HepG2 (cell line): Measurements from ENCODE around the gene ZNF428. TPM values are rescaled to one million over a fixed set of nuclear protein-coding genes. Genes with fewer than 3 reads are reported as not detected.

Experiments
- ATAC-seq: fragments of 200-7000 bp; cut with Tn5 transposase; 3 replicates; pipeline ENCODE4 v1.9.1; 2020; ENCODE audit warnings: mild to moderate bottlenecking, moderate library complexity
- BruUV-seq: library from RNA; stranded (reverse); fragments of 400-500 nt; replicated peaks from 2 replicates; lab custom pipeline; 2021; lab: Mats Ljungman, UMichigan
- CTCF ChIA-PET: fragments of 300-600 bp; formaldehyde crosslinking; extraction: SDS; loops from one replicate; lab custom pipeline; 2021; ENCODE audit warnings: low total read pairs, inconsistent platforms, low intra/inter-chr PET ratio; lab: Yijun Ruan, JAX
- POLR2A ChIA-PET: fragments of 350-600 bp; sonication (Branson Sonifier 250); formaldehyde crosslinking; loops from one replicate; lab custom pipeline; 2020; ENCODE audit warnings: antibody characterized with exemption, inconsistent platforms; lab: Yijun Ruan, JAX
- DNase-seq: peaks from one replicate; pipeline ENCODE4 v3.0.0-alpha.2; 2015; ENCODE audit warnings: low spot score
- FAIRE-seq: peaks from 3 replicates; lab custom pipeline; 2011; peaks lifted over from hg19 to GRCh38; lab: Jason Lieb, UNC
- H2AFZ ChIP-seq: one replicate; pipeline ENCODE4 v1.6.1; 2011; ENCODE audit warnings: low read length, inconsistent platforms
- H3K27ac ChIP-seq: fragments of 300-600 bp; 3 replicates; pipeline ENCODE4 v1.8.0; 2011; ENCODE audit warnings: mixed run types, mild to moderate bottlenecking, mixed read lengths, low read length, inconsistent platforms; ENCODE audit not compliant: insufficient read depth; ENCODE audit errors: extremely low read length
- H3K27me3 ChIP-seq, 2 experiments: fragments of 200-600 bp in 1 of 2; 2 replicates in 1 of 2; 3 replicates in 1 of 2; pipeline versions ENCODE4 v1.6.0 to v1.8.0; 2011; ENCODE audit warnings: low read length in 2 of 2, mild to moderate bottlenecking in 2 of 2, moderate library complexity in 2 of 2, inconsistent platforms in 1 of 2; ENCODE audit not compliant: insufficient read depth in 2 of 2, control insufficient read depth in 1 of 2
- H3K36me3 ChIP-seq, 2 experiments: fragments of 200-600 bp in 1 of 2; replicated peaks in 1 of 2; 2 replicates in 1 of 2; 3 replicates in 1 of 2; pipeline versions ENCODE4 v1.5.1 to v1.8.0; 2011; ENCODE audit warnings: low read length in 2 of 2, inconsistent platforms in 1 of 2; ENCODE audit not compliant: insufficient read depth in 2 of 2, control insufficient read depth in 1 of 2
- H3K4me1 ChIP-seq: 2 replicates; pipeline ENCODE4 v1.5.1; 2012; ENCODE audit warnings: low read length, inconsistent platforms; ENCODE audit not compliant: insufficient read depth
- H3K4me2 ChIP-seq: 2 replicates; pipeline ENCODE4 v1.6.0; 2011; ENCODE audit warnings: low read depth, low read length, inconsistent platforms
- H3K4me3 ChIP-seq, 3 experiments: fragments of 200-600 bp in 1 of 3; sonication (generic), shearing (Covaris generic) in 1 of 3; replicated peaks in 1 of 3; 2 replicates each; pipeline ENCODE4 v1.5.1; 2011 to 2016; ENCODE audit warnings: low read length in 3 of 3, inconsistent platforms in 2 of 3, low read depth in 2 of 3, mild to moderate bottlenecking in 2 of 3, control low read depth in 1 of 3, mixed read lengths in 1 of 3; ENCODE audit not compliant: insufficient read depth in 1 of 3
- H3K79me2 ChIP-seq: one replicate; pipeline ENCODE4 v1.6.1; 2011; ENCODE audit warnings: low read length, inconsistent platforms; ENCODE audit not compliant: insufficient read depth
- H3K9ac ChIP-seq: 2 replicates; pipeline ENCODE4 v1.6.0; 2011; ENCODE audit warnings: mild to moderate bottlenecking, low read depth, low read length, inconsistent platforms; ENCODE audit not compliant: insufficient read depth
- H3K9me3 ChIP-seq: 2 replicates; pipeline ENCODE4 v1.5.1; 2012; ENCODE audit warnings: mild to moderate bottlenecking, low read length
- H4K20me1 ChIP-seq: 2 replicates; pipeline ENCODE4 v1.6.0; 2011; ENCODE audit warnings: inconsistent platforms, mild to moderate bottlenecking, low read length, moderate library complexity; ENCODE audit not compliant: insufficient read depth
- ZMYM3 ChIP-seq: sonication (generic); formaldehyde crosslinking; IDR thresholded peaks from 2 replicates; pipeline ENCODE4 v1.5.1; 2020; ENCODE audit warnings: mild to moderate bottlenecking, missing genetic modification reagents
- ZNF546 ChIP-seq: sonication (generic); formaldehyde crosslinking; conservative IDR thresholded peaks from 2 replicates; pipeline ENCODE4 v1.8.1; 2023; ENCODE audit warnings: mild to moderate bottlenecking, missing genetic modification reagents
- WGBS: methylation state at CpG from one replicate; pipeline ENCODE4 v1.1.6; 2017; ENCODE audit warnings: low lambda C conversion rate; 5-methylcytosine and 5-hydroxymethylcytosine counted together
- in situ Hi-C: cut with HindIII; loops from 2 replicates; pipeline ENCODE4 v1.10.0; 2017; ENCODE audit warnings: low pct_unique_long_range_greater_than_20kb; ENCODE audit not compliant: extremely low pct_ligation_motif_present
- intact Hi-C: fragments of 100-400 bp; cut with micrococcal nuclease; formaldehyde crosslinking; loops from one replicate; pipeline ENCODE4 v1.10.0; 2022; ENCODE audit not compliant: unreplicated experiment
- polyA plus RNA-seq, 8 experiments: library from polyadenylated mRNA; depleted of rRNA in 3 of 8; stranded (reverse) in 7 of 8; unstranded in 1 of 8; fragments of >200 nt; fragmentation: Illumina TruSeq in 4 of 8; extraction: Trizol in 4 of 8; gene quantifications; 2 replicates each; pipeline versions ENCODE4 v1.2.1 to v1.2.3, GENCODE V29; 2011 to 2016; ENCODE audit warnings: low read depth in 4 of 8, missing spikeins in 1 of 8, mixed read lengths in 1 of 8; ENCODE audit not compliant: insufficient read depth in 1 of 8
- total RNA-seq, 5 experiments: library from RNA; depleted of rRNA; stranded (reverse); fragments of >200 nt; fragmentation: Illumina TruSeq; extraction: Trizol; gene quantifications; 2 replicates each; pipeline ENCODE4 v1.2.3, GENCODE V29; 2016; ENCODE audit warnings: low read depth in 1 of 5
- TF ChIP-seq, protein P1 (sequence below): sonication (generic); formaldehyde crosslinking; IDR thresholded peaks from 2 replicates; pipeline ENCODE4 v1.4.0; 2020; ENCODE audit warnings: missing genetic modification reagents
- TF ChIP-seq, protein P2 (sequence below): sonication (generic); formaldehyde crosslinking; IDR thresholded peaks from 2 replicates; pipeline ENCODE4 v1.5.0; 2020; ENCODE audit warnings: mild to moderate bottlenecking, missing genetic modification reagents

ZNF428 gene
- total and polyA plus RNA-seq, 2 of the 13 experiments (the other 11 are each of a cell fraction or from before 2014, with no cell fraction given), result 10.4 to 26.9 TPM

DNA sequence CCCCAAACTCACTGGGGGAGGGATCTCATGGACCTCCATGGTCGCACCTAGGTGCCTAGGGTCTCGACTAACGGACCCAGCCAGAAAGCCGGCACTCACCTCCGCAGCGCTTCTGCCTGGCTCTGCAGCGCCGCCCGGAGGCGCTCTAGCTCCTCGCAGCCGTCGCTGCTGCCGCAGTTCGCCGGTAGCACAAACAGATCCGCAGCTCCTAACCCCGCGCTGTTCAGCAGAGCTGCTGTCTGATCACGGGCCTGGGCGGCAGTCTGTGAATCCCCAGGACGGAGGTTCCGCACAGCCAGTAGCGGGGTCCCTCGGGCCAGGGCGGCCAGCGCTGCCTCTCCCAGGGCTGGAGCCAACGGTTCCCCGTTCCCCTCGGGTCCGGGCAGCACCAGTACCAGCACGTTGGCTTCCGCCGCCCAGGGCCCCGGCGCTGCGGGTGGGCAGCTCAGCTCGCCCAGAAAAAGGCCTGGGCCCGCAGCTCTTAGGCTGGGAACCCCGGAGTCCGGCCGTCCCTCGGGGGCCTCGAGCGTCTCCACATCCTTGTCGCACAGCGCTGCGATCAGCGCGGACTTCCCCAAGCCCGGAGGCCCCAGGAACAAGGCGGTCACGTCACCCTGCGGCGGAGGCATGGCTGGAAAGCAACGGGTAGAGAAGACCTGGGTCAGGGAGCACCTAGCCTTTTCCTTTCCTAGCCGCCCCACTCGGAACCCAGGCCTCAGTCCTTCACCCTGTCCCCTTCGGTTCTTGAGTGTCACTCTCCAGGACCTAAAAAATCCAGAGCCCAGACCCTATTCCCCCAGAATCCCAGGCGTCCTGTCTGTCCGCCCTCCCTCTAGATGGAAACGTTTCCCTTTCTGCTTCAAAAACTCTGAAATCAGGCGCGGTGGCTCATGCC is 24.5 kb downstream of the ZNF428 start (continued):
- TF ChIP-seq, protein P1, sequence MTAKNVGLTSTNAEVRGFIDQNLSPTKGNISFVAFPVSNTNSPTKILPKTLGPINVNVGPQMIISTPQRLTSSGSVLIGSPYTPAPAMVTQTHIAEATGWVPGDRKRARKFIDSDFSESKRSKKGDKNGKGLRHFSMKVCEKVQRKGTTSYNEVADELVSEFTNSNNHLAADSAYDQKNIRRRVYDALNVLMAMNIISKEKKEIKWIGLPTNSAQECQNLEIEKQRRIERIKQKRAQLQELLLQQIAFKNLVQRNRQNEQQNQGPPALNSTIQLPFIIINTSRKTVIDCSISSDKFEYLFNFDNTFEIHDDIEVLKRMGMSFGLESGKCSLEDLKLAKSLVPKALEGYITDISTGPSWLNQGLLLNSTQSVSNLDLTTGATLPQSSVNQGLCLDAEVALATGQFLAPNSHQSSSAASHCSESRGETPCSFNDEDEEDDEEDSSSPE, result no peak

DNA sequence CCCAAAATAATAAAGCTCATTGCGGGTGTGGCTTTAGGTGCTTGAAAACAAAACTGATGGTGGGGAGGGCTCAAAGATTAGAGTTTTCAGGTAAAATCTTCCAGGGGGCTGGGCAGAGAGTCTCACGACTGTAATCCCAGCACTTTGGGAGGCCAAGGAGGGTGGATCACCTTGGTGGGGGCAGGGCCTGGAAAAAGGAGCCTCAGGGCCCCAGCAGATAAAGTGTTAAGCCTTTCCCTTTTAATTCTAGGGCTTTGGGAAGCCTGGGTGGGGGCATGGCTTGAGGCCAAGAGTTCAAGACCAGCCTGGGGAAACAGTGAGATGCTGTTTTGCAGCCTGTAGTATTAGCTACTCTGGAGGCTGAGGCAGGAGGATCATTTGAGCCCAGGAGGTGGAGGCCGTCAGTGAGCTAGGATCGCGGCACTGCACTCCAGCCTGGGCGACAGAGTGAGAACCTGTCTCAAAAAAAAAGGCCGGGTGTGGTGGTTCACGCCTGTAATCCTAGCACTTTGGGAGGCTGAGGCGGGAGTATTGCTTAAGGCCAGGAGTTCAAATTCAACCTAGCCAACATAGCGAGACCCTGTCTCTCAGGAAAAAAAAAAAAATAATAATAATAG is 25.2 kb downstream of the ZNF428 start:
- Histone ChIP-seq H3K27me3 (no peaks in the 10 kb centered on the region; a peak in 1 of 5 replicates), H4K20me1 (peaks cover 2% of the 10 kb centered on the region; the same call in 1 of the 2 replicates), H3K4me2 (peak overlapping the region; percentile 88; the same call in 1 of the 2 replicates), H3K9ac (peak overlapping the region; percentile 91), H3K9me3 (no peaks in the 10 kb centered on the region), H3K4me1 (peaks cover 30% of the 10 kb centered on the region), H3K4me3 (peak overlapping the region in 2 of 3 experiments; percentile 74 to 90; a peak in 3 of 6 replicates), H3K27ac (no peak overlapping the region), H3K36me3 (peaks cover 5 to 12% of the 10 kb centered on the region in 2 experiments; a peak in 4 of 5 replicates), H3K79me2 (peaks cover 27% of the 10 kb centered on the region)
- in situ Hi-C loops (no loop called here), intact Hi-C loops (loop anchor here (10.0 kb wide), 1 partner anchor 69 kb away; the partner anchor contains the start of gene ETHE1)
- no TSS peak for BruUV-seq
- DNase-seq (no peak), FAIRE-seq (no peak), ATAC-seq (no peak)
- WGBS, result 96% methylated on average over 10 of the region's 10 CpGs
- ChIA-PET CTCF (interaction anchor here (1.6 to 2.4 kb wide), 2 partner anchors 39 to 58 kb away, joined by 12 to 13 read pairs; no protein-coding TSS in a partner anchor), POLR2A (interaction anchor here (0.8 to 2.4 kb wide), 5 partner anchors 10 to 74 kb away, joined by 3 to 20 read pairs (median 3); no protein-coding TSS in a partner anchor)
- TF ChIP-seq, protein P2, sequence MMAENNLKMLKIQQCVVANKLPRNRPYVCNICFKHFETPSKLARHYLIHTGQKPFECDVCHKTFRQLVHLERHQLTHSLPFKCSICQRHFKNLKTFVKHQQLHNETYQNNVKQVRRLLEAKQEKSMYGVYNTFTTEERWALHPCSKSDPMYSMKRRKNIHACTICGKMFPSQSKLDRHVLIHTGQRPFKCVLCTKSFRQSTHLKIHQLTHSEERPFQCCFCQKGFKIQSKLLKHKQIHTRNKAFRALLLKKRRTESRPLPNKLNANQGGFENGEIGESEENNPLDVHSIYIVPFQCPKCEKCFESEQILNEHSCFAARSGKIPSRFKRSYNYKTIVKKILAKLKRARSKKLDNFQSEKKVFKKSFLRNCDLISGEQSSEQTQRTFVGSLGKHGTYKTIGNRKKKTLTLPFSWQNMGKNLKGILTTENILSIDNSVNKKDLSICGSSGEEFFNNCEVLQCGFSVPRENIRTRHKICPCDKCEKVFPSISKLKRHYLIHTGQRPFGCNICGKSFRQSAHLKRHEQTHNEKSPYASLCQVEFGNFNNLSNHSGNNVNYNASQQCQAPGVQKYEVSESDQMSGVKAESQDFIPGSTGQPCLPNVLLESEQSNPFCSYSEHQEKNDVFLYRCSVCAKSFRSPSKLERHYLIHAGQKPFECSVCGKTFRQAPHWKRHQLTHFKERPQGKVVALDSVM, result peak; percentile 87
- TF ChIP-seq ZMYM3 (0 out of 2 replicates have a peak, but pooled peaks have one; percentile 4), ZNF546 (CRISPR knock-in tag) (no peak)
- TF ChIP-seq, all 625 proteins: peak for 2
- no peak overlapping the region for H2AFZ ChIP-seq
